Smooth muscle cell (in vitro differentiated cells): ENCODE data around the gene LRP1B. TPM values are rescaled to one million over a fixed set of nuclear protein-coding genes. Genes with fewer than 3 reads are reported as not detected.

ENCODE experiments used
- DNase-seq: peaks from one replicate; lab custom pipeline; 2025; ENCODE audit not compliant: unreplicated experiment; lab: John Stamatoyannopoulos, UW
- H2AFZ ChIP-seq: fragments of 200-600 bp; sonication (generic); 2 replicates; pipeline ENCODE4 v1.6.0; 2016; ENCODE audit warnings: antibody characterized with exemption, low read depth, mild to moderate bottlenecking
- H3F3A ChIP-seq: fragments of 200-600 bp; sonication (generic); 2 replicates; pipeline ENCODE4 v1.6.0; 2017; ENCODE audit warnings: antibody characterized with exemption, low read depth
- H3K27ac ChIP-seq: fragments of 200-600 bp; sonication (generic); 2 replicates; pipeline ENCODE4 v1.5.1; 2016; ENCODE audit warnings: low read depth, mild to moderate bottlenecking
- H3K27me3 ChIP-seq: fragments of 200-600 bp; sonication (generic); 2 replicates; pipeline ENCODE4 v1.6.1; 2016; ENCODE audit warnings: low read depth, mild to moderate bottlenecking
- H3K36me3 ChIP-seq: fragments of 200-600 bp; sonication (generic); 2 replicates; pipeline ENCODE4 v1.5.1; 2016; ENCODE audit warnings: low read depth
- H3K4me1 ChIP-seq: fragments of 200-600 bp; sonication (generic); 2 replicates; pipeline ENCODE4 v1.5.1; 2016; ENCODE audit warnings: low read depth
- H3K4me2 ChIP-seq: fragments of 200-600 bp; sonication (generic); 2 replicates; pipeline ENCODE4 v1.6.0; 2016; ENCODE audit warnings: mild to moderate bottlenecking
- H3K4me3 ChIP-seq: fragments of 200-600 bp; sonication (generic); 2 replicates; pipeline ENCODE4 v1.5.1; 2016; ENCODE audit warnings: mild to moderate bottlenecking
- H3K79me2 ChIP-seq: fragments of 200-600 bp; sonication (generic); 2 replicates; pipeline ENCODE4 v1.6.0; 2016; ENCODE audit warnings: low read depth, mild to moderate bottlenecking
- H3K9ac ChIP-seq: fragments of 200-600 bp; sonication (generic); 2 replicates; pipeline ENCODE4 v1.6.0; 2016; ENCODE audit warnings: low read depth
- H3K9me3 ChIP-seq: fragments of 200-600 bp; sonication (generic); replicated peaks from 2 replicates; pipeline ENCODE4 v1.5.1; 2016; ENCODE audit warnings: low read depth
- H4K20me1 ChIP-seq: fragments of 200-600 bp; sonication (generic); 2 replicates; pipeline ENCODE4 v1.6.0; 2016; ENCODE audit warnings: low read depth
- CTCF ChIP-seq: fragments of 200-600 bp; sonication (generic); IDR thresholded peaks from 2 replicates; pipeline ENCODE4 v1.5.1; 2017; ENCODE audit warnings: borderline replicate concordance, mild to moderate bottlenecking, antibody characterized with exemption; ENCODE audit not compliant: insufficient read depth, poor library complexity, severe bottlenecking
- WGBS: methylation state at CpG from one replicate; pipeline ENCODE4 v1.1.7; 2016; ENCODE audit warnings: low lambda C conversion rate; 5-methylcytosine and 5-hydroxymethylcytosine counted together
- polyA plus RNA-seq: library from polyadenylated mRNA; unstranded; fragments of >200 nt; fragmentation: Nextera tagmentation; extraction: Ambion mirVana; gene quantifications from 2 replicates; pipeline ENCODE4 v1.2.1, GENCODE V29; 2016
- total RNA-seq: library from RNA; depleted of rRNA; stranded (reverse); fragments of >200 nt; gene quantifications from 2 replicates; pipeline ENCODE4 v1.2.3, GENCODE V29; 2014

Gene LRP1B
- total and polyA plus RNA-seq, 2 experiments from 2014 or later: 0.08 to 2.9 TPM

GRCh38 chr2:141848191-141848590, 282.6 kb downstream of the LRP1B start:
- H3K9ac ChIP-seq: no peak overlapping the region
- H3F3A ChIP-seq: no peaks in the 10 kb centered on the region
- H3K9me3 ChIP-seq: no peaks in the 10 kb centered on the region
- H3K4me3 ChIP-seq: no peak overlapping the region
- H3K27ac ChIP-seq: no peak overlapping the region
- no peaks in the 10 kb centered on the region for H3K27me3 ChIP-seq
- H3K4me1 ChIP-seq: no peaks in the 10 kb centered on the region
- WGBS: 97% methylated on average over 1 of the region's 1 CpG
- H3K4me2 ChIP-seq: no peak overlapping the region
- H3K79me2 ChIP-seq: no peaks in the 10 kb centered on the region
- H3K36me3 ChIP-seq: no peaks in the 10 kb centered on the region
- no peaks in the 10 kb centered on the region for H4K20me1 ChIP-seq
- TF ChIP-seq CTCF: no peak
- no peak overlapping the region for H2AFZ ChIP-seq
- no peak for DNase-seq

DNA sequence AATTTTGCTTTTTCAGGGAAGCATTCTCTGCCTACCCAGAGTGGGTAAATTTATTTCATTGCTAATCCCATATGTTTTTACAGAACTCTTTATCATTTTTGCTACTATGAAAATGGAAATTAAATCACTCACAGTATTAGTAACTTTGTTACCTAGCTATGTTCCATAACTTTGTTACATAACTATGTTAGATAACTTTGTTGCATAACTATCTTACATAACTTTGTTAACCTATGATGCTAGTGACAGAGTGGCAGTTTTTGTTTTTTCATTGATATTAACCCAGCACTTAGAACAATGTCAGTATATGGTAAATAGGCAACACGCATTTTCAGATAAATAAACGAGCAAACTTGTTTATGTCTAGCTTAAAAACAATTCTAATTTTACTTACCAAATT, 286.6 kb downstream of the LRP1B start:
- no peak for TF ChIP-seq CTCF
- H3K36me3 ChIP-seq: no peaks in the 10 kb centered on the region
- no peaks in the 10 kb centered on the region for H3F3A ChIP-seq
- no peak for DNase-seq
- H2AFZ ChIP-seq: no peak overlapping the region
- no peak overlapping the region for H3K4me2 ChIP-seq
- H3K9ac ChIP-seq: no peak overlapping the region
- H4K20me1 ChIP-seq: no peaks in the 10 kb centered on the region
- H3K4me1 ChIP-seq: no peaks in the 10 kb centered on the region
- no peaks in the 10 kb centered on the region for H3K9me3 ChIP-seq
- 64% methylated on average over 2 of the region's 2 CpGs for WGBS
- no peaks in the 10 kb centered on the region for H3K79me2 ChIP-seq
- no peaks in the 10 kb centered on the region for H3K27me3 ChIP-seq
- no peak overlapping the region for H3K27ac ChIP-seq
- H3K4me3 ChIP-seq: no peak overlapping the region

- Histone ChIP-seq H4K20me1 (no peaks in the 10 kb centered on the region), H3K4me2 (no peak overlapping the region), H3K27ac (no peak overlapping the region), H3K4me3 (no peak overlapping the region), H3K9me3 (no peaks in the 10 kb centered on the region), H3F3A (no peaks in the 10 kb centered on the region), H3K4me1 (no peaks in the 10 kb centered on the region), H3K36me3 (no peaks in the 10 kb centered on the region), H3K9ac (no peak overlapping the region), H2AFZ (no peak overlapping the region), H3K79me2 (no peaks in the 10 kb centered on the region), H3K27me3 (no peaks in the 10 kb centered on the region)
- 87% methylated on average over 1 of the region's 1 CpG for WGBS
- TF ChIP-seq CTCF: no peak
- DNase-seq: no peak
Measured at GRCh38 chr2:141835103-141835502, 295.7 kb downstream of the LRP1B start.

DNA sequence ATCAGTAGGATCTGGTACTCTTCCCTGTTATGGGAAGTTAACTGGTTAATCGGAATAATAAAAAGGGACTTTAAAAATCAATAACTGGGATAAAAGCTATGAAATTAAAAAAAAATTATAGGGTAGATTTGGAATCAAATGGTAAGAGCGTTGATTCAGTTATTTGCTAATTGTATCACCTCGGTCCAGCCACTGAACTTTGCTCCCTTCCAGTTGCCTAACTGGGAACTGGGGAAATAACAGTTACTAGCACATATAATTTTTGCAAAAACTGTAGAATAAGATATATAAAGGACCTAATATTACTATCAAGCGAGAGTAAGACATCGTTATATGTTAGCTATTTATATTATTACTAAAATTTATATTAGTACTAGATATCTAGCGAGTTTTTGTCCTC, 302.1 kb downstream of the LRP1B start:
- no peak overlapping the region for H3K27ac ChIP-seq
- no peaks in the 10 kb centered on the region for H3K9me3 ChIP-seq
- no peak overlapping the region for H3K4me3 ChIP-seq
- H3K4me2 ChIP-seq: no peak overlapping the region
- H3K36me3 ChIP-seq: no peaks in the 10 kb centered on the region
- WGBS: 92% methylated on average over 6 of the region's 6 CpGs
- no peaks in the 10 kb centered on the region for H3K27me3 ChIP-seq
- no peaks in the 10 kb centered on the region for H3K4me1 ChIP-seq
- no peak overlapping the region for H3K9ac ChIP-seq
- no peak for TF ChIP-seq CTCF
- DNase-seq: no peak
- H2AFZ ChIP-seq: no peak overlapping the region
- H4K20me1 ChIP-seq: no peaks in the 10 kb centered on the region
- no peaks in the 10 kb centered on the region for H3F3A ChIP-seq
- no peaks in the 10 kb centered on the region for H3K79me2 ChIP-seq
